ENCODE measurements around the gene CRIP2. TPM values are rescaled to one million over a fixed set of nuclear protein-coding genes. Genes with fewer than 3 reads are reported as not detected.
A peak's percentile ranks its signal among the peaks of the same experiment; 100 is the strongest.

Gene CRIP2
- total and polyA plus RNA-seq, 10 of the 15 experiments (the other 5 are each of a cell fraction or from before 2014, with no cell fraction given) = 0.04 to 0.62 (median 0.37) TPM; not detected in 5

DNA sequence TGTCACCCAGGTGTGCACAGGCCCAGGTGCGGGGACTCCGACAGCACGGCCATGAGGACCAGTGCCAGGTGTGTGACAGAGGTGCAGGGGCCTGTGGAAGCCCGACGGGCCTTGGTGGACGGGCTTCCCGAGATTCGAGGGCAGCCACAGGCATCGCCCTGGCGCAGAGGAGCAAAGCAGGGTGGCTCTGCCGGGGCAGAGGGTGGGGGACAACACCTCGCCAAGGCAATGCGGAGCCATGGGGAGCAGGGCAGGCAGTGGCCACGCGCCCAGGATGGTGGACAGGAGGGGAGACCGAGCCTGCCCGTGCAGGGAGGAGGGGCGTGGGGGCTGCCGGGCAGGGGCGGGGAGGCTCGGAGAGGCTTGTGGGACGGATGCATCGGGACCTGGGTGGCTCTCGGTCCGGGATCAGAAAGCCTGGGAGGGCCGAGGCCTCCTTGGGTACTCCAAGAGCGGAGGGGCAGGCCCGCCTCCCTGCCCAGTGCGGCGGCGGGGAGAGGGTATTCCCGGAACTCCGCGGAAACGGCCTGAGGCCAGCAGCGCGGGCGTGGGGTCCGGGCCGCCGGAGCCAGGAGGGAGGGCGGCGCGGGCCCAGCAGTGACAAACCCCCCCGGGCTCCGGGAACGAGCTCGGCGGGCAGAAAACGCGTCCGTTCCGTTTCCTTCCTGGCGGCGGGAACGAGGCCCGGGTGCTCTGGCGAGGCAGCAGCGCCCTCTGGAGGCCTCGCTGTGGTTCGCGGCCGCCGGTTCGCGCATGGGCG lies 53.4 kb downstream of the CRIP2 start (continued):
- TF ChIP-seq BHLHE40 (IDR thresholded peaks at IDR 0.05; ENCODE audit: borderline replicate concordance in 1 of 2, low read depth in 2 of 2, low read length in 1 of 2) (peak; percentile 23 to 27; a peak in 2 of 4 replicates), HCFC1 (IDR thresholded peaks at IDR 0.05; ENCODE audit: low read length) (no peak), SP1 (IDR thresholded peaks at IDR 0.05; ENCODE audit: low read depth, low read length) (no peak), NR2C2 (IDR thresholded peaks at IDR 0.05; ENCODE audit: borderline replicate concordance, control insufficient read depth, insufficient read length, low read depth) (no peak), MXI1 (IDR thresholded peaks at IDR 0.05; ENCODE audit: low read depth, low read length) (no peak), NR2F1 (conservative IDR thresholded peaks at IDR 0.05) (no peak), HDAC6 (IDR thresholded peaks at IDR 0.05; ENCODE audit: unreplicated experiment) (no peak)
- TF ChIP-seq, protein P1, sequence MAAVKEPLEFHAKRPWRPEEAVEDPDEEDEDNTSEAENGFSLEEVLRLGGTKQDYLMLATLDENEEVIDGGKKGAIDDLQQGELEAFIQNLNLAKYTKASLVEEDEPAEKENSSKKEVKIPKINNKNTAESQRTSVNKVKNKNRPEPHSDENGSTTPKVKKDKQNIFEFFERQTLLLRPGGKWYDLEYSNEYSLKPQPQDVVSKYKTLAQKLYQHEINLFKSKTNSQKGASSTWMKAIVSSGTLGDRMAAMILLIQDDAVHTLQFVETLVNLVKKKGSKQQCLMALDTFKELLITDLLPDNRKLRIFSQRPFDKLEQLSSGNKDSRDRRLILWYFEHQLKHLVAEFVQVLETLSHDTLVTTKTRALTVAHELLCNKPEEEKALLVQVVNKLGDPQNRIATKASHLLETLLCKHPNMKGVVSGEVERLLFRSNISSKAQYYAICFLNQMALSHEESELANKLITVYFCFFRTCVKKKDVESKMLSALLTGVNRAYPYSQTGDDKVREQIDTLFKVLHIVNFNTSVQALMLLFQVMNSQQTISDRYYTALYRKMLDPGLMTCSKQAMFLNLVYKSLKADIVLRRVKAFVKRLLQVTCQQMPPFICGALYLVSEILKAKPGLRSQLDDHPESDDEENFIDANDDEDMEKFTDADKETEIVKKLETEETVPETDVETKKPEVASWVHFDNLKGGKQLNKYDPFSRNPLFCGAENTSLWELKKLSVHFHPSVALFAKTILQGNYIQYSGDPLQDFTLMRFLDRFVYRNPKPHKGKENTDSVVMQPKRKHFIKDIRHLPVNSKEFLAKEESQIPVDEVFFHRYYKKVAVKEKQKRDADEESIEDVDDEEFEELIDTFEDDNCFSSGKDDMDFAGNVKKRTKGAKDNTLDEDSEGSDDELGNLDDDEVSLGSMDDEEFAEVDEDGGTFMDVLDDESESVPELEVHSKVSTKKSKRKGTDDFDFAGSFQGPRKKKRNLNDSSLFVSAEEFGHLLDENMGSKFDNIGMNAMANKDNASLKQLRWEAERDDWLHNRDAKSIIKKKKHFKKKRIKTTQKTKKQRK (IDR thresholded peaks at IDR 0.05; ENCODE audit: low read depth, low read length) = no peak
